T-cell (primary cell): ENCODE measurements around the gene DHCR24. TPM values are rescaled to one million over a fixed set of nuclear protein-coding genes. Genes with fewer than 3 reads are reported as not detected.

ENCODE experiments used
- ATAC-seq, 4 experiments: fragments of 200-7000 bp in 3 of 4; fragments of 150-1000 bp in 1 of 4; cut with Tn5 transposase; replicated peaks in 1 of 4; 1 replicate in 3 of 4; 2 replicates in 1 of 4; pipeline ENCODE4 v1.10.0; 2021; ENCODE audit warnings: moderate library complexity in 3 of 4, mild to moderate bottlenecking in 2 of 4, moderate number of reproducible peaks in 1 of 4
- CTCF ChIA-PET, 2 donors: fragments of 300-600 bp; sonication (Branson Sonifier 250); formaldehyde crosslinking; loops; one replicate each; lab custom pipeline; 2022; ENCODE audit warnings: antibody characterized with exemption in 2 of 2; lab: Charles Lee
- POLR2A ChIA-PET, 2 donors: fragments of 300-600 bp; sonication (Branson Sonifier 250); formaldehyde crosslinking; loops; one replicate each; lab custom pipeline; 2022; ENCODE audit warnings: antibody characterized with exemption in 2 of 2; lab: Charles Lee
- DNase-seq, 35 experiments: peaks; one replicate each; pipeline versions ENCODE4 v3.0.0 to v3.0.0-alpha.2; 2013 to 2023
- H3K27ac ChIP-seq: one replicate; pipeline ENCODE4 v1.5.1; 2013; ENCODE audit warnings: low read length
- H3K27me3 ChIP-seq, 2 experiments: replicated peaks in 1 of 2; 1 replicate in 1 of 2; 2 replicates in 1 of 2; pipeline versions ENCODE4 v1.6.1 to v1.7.0; 2013; ENCODE audit warnings: low read length in 1 of 2, mixed read lengths in 1 of 2; ENCODE audit not compliant: control insufficient read depth in 2 of 2, insufficient read depth in 2 of 2; ENCODE audit errors: extremely low read depth in 1 of 2
- H3K36me3 ChIP-seq, 2 donors: 1 replicate in 1 of 2; 2 replicates in 1 of 2; pipeline versions ENCODE4 v1.6.1 to v1.7.0; 2013; ENCODE audit warnings: low read length in 1 of 2; ENCODE audit not compliant: control insufficient read depth in 2 of 2, insufficient read depth in 1 of 2; ENCODE audit errors: extremely low read depth in 1 of 2
- H3K4me1 ChIP-seq, 2 experiments: 1 replicate in 1 of 2; 2 replicates in 1 of 2; pipeline versions ENCODE4 v1.6.1 to v1.7.0; 2013; ENCODE audit warnings: low read length in 2 of 2, mixed read lengths in 1 of 2; ENCODE audit not compliant: insufficient read depth in 2 of 2, control insufficient read depth in 1 of 2; ENCODE audit errors: extremely low read depth in 1 of 2
- H3K4me3 ChIP-seq, 2 donors: 1 replicate in 1 of 2; 2 replicates in 1 of 2; pipeline versions ENCODE4 v1.5.1 to v1.7.0; 2013; ENCODE audit warnings: mild to moderate bottlenecking in 2 of 2, low read length in 1 of 2, moderate library complexity in 1 of 2; ENCODE audit not compliant: control insufficient read depth in 1 of 2; ENCODE audit errors: extremely low read depth in 1 of 2
- H3K9me3 ChIP-seq: 2 replicates; pipeline ENCODE4 v1.7.0; 2013
- H3K27ac Mint-ChIP-seq, 2 donors: one replicate each; pipeline ENCODE4 v1.8.0; 2020 to 2021; ENCODE audit warnings: mild to moderate bottlenecking in 2 of 2, mixed read lengths in 2 of 2
- H3K27me3 Mint-ChIP-seq, 2 donors: one replicate each; pipeline ENCODE4 v1.8.0; 2021 to 2022; ENCODE audit warnings: mixed read lengths in 2 of 2
- H3K36me3 Mint-ChIP-seq: one replicate; pipeline ENCODE4 v1.8.0; 2021; ENCODE audit warnings: mixed read lengths
- H3K4me1 Mint-ChIP-seq, 3 donors: one replicate each; pipeline ENCODE4 v1.8.0; 2020 to 2022; ENCODE audit warnings: mixed read lengths in 3 of 3, mild to moderate bottlenecking in 1 of 3
- H3K4me3 Mint-ChIP-seq, 3 donors: one replicate each; pipeline ENCODE4 v1.8.0; 2020 to 2022; ENCODE audit warnings: mild to moderate bottlenecking in 3 of 3, mixed read lengths in 3 of 3, moderate library complexity in 3 of 3
- H3K9me3 Mint-ChIP-seq, 3 donors: one replicate each; pipeline ENCODE4 v1.8.0; 2020 to 2022; ENCODE audit warnings: mixed read lengths in 3 of 3
- WGBS: methylation state at CpG from one replicate; pipeline ENCODE4 v1.1.5; 2013; ENCODE audit warnings: missing lambda C conversion rate; ENCODE audit not compliant: insufficient coverage; 5-methylcytosine and 5-hydroxymethylcytosine counted together
- total RNA-seq, 35 experiments: library from RNA in 6 of 35; stranded (reverse) in 6 of 35; fragments of 120-200 nt in 1 of 35; gene quantifications; one replicate each; pipeline versions ENCODE4 v1.2.1 to v1.2.4 and lab custom pipeline; 2013 to 2026

Gene DHCR24
- total RNA-seq, 5 donors from 2014 or later (not counting 1 experiment from before 2014, with no cell fraction given), result 4.5 to 19.9 (median 10.7) TPM

- H3K4me1 Mint-ChIP-seq, result no peaks in the 10 kb centered on the region
- 29% methylated on average over 1 of the region's 2 CpGs for WGBS
- peaks cover 0 to 7% (median 2%) of the 10 kb centered on the region in 3 donors for H3K9me3 Mint-ChIP-seq
- DNase-seq (no peak), ATAC-seq (no peak)
- no peak overlapping the region for H3K4me3 ChIP-seq
- H3K27me3 ChIP-seq, result no peaks in the 10 kb centered on the region
- no peak overlapping the region for H3K4me3 Mint-ChIP-seq
- no peaks in the 10 kb centered on the region for H3K9me3 ChIP-seq
- CTCF ChIA-PET, result interaction anchor here in 1 of 2 donors (0.7 kb wide), 1 partner anchor 30 kb away, joined by 3 read pairs; no protein-coding TSS in a partner anchor
- H3K4me1 ChIP-seq, result no peaks in the 10 kb centered on the region
- H3K36me3 ChIP-seq, result no peaks in the 10 kb centered on the region
- H3K27ac Mint-ChIP-seq, result no peak overlapping the region
- POLR2A ChIA-PET, result no interaction called here
- no peak overlapping the region for H3K27ac ChIP-seq
- H3K27me3 Mint-ChIP-seq, result peaks cover 5 to 13% of the 10 kb centered on the region in 2 donors
- H3K36me3 Mint-ChIP-seq, result no peaks in the 10 kb centered on the region
Observed at GRCh38 chr1:54928327-54928726, 41.3 kb upstream of the DHCR24 start.

GRCh38 chr1:54927472-54928240 lies 40.7 kb upstream of the DHCR24 start:
- H3K27me3 ChIP-seq, result no peaks in the 10 kb centered on the region
- H3K4me1 Mint-ChIP-seq, result no peaks in the 10 kb centered on the region
- H3K4me1 ChIP-seq, result no peaks in the 10 kb centered on the region
- peaks cover 5 to 8% of the 10 kb centered on the region in 2 donors for H3K27me3 Mint-ChIP-seq
- POLR2A ChIA-PET, result no interaction called here
- H3K9me3 ChIP-seq, result no peaks in the 10 kb centered on the region
- ATAC-seq (no peak), DNase-seq (no peak)
- CTCF ChIA-PET, result no interaction called here
- H3K36me3 Mint-ChIP-seq, result no peaks in the 10 kb centered on the region
- no peak overlapping the region for H3K27ac Mint-ChIP-seq
- no peak overlapping the region for H3K4me3 Mint-ChIP-seq
- peaks cover 0 to 7% (median 2%) of the 10 kb centered on the region in 3 donors for H3K9me3 Mint-ChIP-seq
- no peak overlapping the region for H3K4me3 ChIP-seq
- WGBS, result 78% methylated on average over 6 of the region's 8 CpGs
- H3K36me3 ChIP-seq, result no peaks in the 10 kb centered on the region
- no peak overlapping the region for H3K27ac ChIP-seq

GRCh38 chr1:54926970-54927369 lies 40.0 kb upstream of the DHCR24 start:
- ATAC-seq (no peak), DNase-seq (no peak)
- Mint-ChIP-seq H3K36me3 (no peaks in the 10 kb centered on the region), H3K27me3 (peaks cover 5 to 12% of the 10 kb centered on the region in 2 donors), H3K4me3 (no peak overlapping the region), H3K27ac (no peak overlapping the region), H3K4me1 (no peaks in the 10 kb centered on the region), H3K9me3 (peaks cover 0 to 7% (median 2%) of the 10 kb centered on the region in 3 donors)
- no peak overlapping the region for H3K27ac ChIP-seq
- no peaks in the 10 kb centered on the region for H3K36me3 ChIP-seq
- H3K4me3 ChIP-seq, result no peak overlapping the region
- no peaks in the 10 kb centered on the region for H3K9me3 ChIP-seq
- ChIA-PET POLR2A (no interaction called here), CTCF (no interaction called here)
- H3K27me3 ChIP-seq, result no peaks in the 10 kb centered on the region
- no peaks in the 10 kb centered on the region for H3K4me1 ChIP-seq
- WGBS, result 80% methylated on average over 1 of the region's 2 CpGs

DNA sequence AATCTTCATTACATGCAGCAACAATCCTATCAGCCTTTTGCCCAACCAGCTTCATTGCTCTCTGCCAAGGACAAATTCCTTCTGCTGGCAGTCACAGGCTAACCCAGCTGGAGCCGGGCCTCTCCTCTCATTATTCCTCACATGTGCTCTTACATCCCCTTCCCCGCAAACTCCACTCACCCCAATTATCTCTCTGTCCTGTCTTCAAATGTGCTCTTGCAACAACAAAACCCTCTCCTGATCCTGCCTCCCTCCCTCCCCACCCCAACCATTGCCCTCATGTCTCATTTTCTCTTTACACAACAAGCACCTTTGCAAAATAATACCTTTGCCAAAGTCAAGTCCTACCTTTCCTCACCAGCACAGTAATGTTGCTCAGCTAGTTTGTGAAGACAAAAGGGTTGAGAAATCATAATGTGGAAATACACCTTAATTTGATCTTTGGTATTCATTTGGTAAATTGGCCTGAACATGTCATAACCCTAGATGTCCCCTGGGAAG lies 36.0 kb upstream of the DHCR24 start:
- H3K9me3 ChIP-seq, result no peaks in the 10 kb centered on the region
- 79% methylated on average over 2 of the region's 2 CpGs for WGBS
- ChIA-PET POLR2A (no interaction called here), CTCF (no interaction called here)
- Mint-ChIP-seq H3K9me3 (peaks cover 0 to 3% (median 0%) of the 10 kb centered on the region in 3 donors), H3K4me3 (no peak overlapping the region), H3K27ac (no peak overlapping the region), H3K36me3 (no peaks in the 10 kb centered on the region), H3K4me1 (no peaks in the 10 kb centered on the region), H3K27me3 (peaks cover 12 to 14% of the 10 kb centered on the region in 2 donors)
- no peak for DNase-seq
- no peak overlapping the region for H3K27ac ChIP-seq
- no peak overlapping the region for H3K4me3 ChIP-seq
- H3K4me1 ChIP-seq, result no peaks in the 10 kb centered on the region
- ATAC-seq, result no peak
- H3K27me3 ChIP-seq, result peaks cover 0 to 4% of the 10 kb centered on the region in 2 experiments
- H3K36me3 ChIP-seq, result no peaks in the 10 kb centered on the region

DNA sequence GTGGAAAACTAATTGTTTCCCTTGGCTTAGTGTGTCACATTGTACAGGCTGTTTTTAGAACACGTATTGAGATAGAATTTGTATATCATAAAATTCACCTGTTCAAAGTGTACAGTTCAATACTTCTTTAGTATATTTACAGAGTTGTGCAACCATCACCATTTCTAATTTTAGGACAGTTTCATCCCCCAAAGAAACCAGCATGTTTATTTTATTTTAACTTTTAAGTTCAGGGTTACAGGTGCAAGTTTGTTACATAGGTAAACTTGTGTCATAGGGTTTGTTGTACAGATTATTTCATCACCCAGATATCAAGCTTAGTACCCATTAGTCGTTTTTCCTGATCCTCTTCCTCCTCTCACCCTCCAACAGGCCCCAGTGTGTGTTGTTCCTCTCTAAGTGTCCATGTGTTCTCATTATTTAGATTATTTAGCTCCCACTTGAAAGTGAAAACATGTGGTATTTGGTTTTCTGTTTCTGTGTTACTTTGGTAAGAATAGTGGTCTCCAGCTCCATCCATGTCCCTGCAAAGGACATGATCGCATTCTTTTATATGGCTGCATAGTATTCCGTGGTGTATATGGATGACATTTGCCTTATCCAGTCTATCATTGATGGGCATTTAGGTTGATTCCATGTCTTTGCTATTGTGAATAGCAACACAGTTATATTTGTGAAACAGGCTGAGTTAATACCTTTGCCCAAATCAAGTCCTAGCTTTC lies 35.2 kb upstream of the DHCR24 start:
- Mint-ChIP-seq H3K36me3 (no peaks in the 10 kb centered on the region), H3K4me3 (no peak overlapping the region), H3K4me1 (no peaks in the 10 kb centered on the region), H3K27ac (no peak overlapping the region), H3K27me3 (peaks cover 12 to 14% of the 10 kb centered on the region in 2 donors), H3K9me3 (peaks cover 0 to 3% (median 0%) of the 10 kb centered on the region in 3 donors)
- POLR2A ChIA-PET, result no interaction called here
- Histone ChIP-seq H3K9me3 (no peaks in the 10 kb centered on the region), H3K4me3 (no peak overlapping the region), H3K27ac (no peak overlapping the region), H3K4me1 (no peaks in the 10 kb centered on the region), H3K27me3 (peaks cover 0 to 4% of the 10 kb centered on the region in 2 experiments), H3K36me3 (no peaks in the 10 kb centered on the region)
- ATAC-seq (no peak), DNase-seq (no peak)
- CTCF ChIA-PET, result interaction anchor here in 1 of 2 donors (0.6 kb wide), 1 partner anchor 23 kb away, joined by 4 read pairs; no protein-coding TSS in a partner anchor
- no CpG with 5 or more reads among the region's 4 CpGs for WGBS
